CD4-positive, alpha-beta T cell (primary cell): ENCODE results near the gene MSMP. TPM values are rescaled to one million over a fixed set of nuclear protein-coding genes. Genes with fewer than 3 reads are reported as not detected.

Source experiments
- ATAC-seq: fragments of 200-7000 bp; cut with Tn5 transposase; one replicate; pipeline ENCODE4 v1.10.0; 2022; ENCODE audit warnings: mild to moderate bottlenecking; ENCODE audit not compliant: poor library complexity
- CTCF ChIA-PET: fragments of 350-600 bp; sonication (Branson Sonifier 250); formaldehyde crosslinking; loops from one replicate; lab custom pipeline; 2021; ENCODE audit warnings: antibody characterized with exemption, inconsistent platforms; lab: Charles Lee
- POLR2A ChIA-PET: fragments of 350-600 bp; sonication (Branson Sonifier 250); formaldehyde crosslinking; loops from one replicate; lab custom pipeline; 2021; ENCODE audit warnings: antibody characterized with exemption, inconsistent platforms; lab: Charles Lee
- DNase-seq, 14 experiments: peaks; one replicate each; pipeline ENCODE4 v3.0.0-alpha.2; 2013 to 2020; ENCODE audit warnings: mixed read lengths in 2 of 14
- H3K27ac ChIP-seq, 2 donors: one replicate each; pipeline versions ENCODE4 v1.5.1 to v1.7.0; 2013; ENCODE audit warnings: low read length in 2 of 2, low read depth in 1 of 2, mild to moderate bottlenecking in 1 of 2
- H3K27me3 ChIP-seq, 2 experiments: 1 replicate in 1 of 2; 2 replicates in 1 of 2; pipeline versions ENCODE4 v1.6.1 to v1.7.0; 2013; ENCODE audit warnings: low read length in 2 of 2, control low read depth in 1 of 2, mild to moderate bottlenecking in 1 of 2, moderate library complexity in 1 of 2; ENCODE audit not compliant: insufficient read depth in 2 of 2, control insufficient read depth in 1 of 2
- H3K36me3 ChIP-seq: one replicate; pipeline ENCODE4 v1.6.1; 2013; ENCODE audit warnings: low read length, control low read depth; ENCODE audit not compliant: insufficient read depth
- H3K4me1 ChIP-seq: one replicate; pipeline ENCODE4 v1.6.1; 2013; ENCODE audit warnings: low read length, control low read depth; ENCODE audit not compliant: insufficient read depth
- H3K4me3 ChIP-seq: one replicate; pipeline ENCODE4 v1.5.1; 2013; ENCODE audit warnings: mild to moderate bottlenecking, low read length, moderate library complexity
- H3K9me3 ChIP-seq, 2 experiments: 1 replicate in 1 of 2; 2 replicates in 1 of 2; pipeline versions ENCODE4 v1.6.1 to v1.7.0; 2013; ENCODE audit warnings: low read length in 2 of 2, mild to moderate bottlenecking in 2 of 2, control low read depth in 1 of 2, moderate library complexity in 1 of 2; ENCODE audit not compliant: control insufficient read depth in 1 of 2, insufficient read depth in 1 of 2
- H3K27ac Mint-ChIP-seq: one replicate; pipeline ENCODE4 v1.8.0; 2020; ENCODE audit warnings: mixed read lengths
- H3K27me3 Mint-ChIP-seq: one replicate; pipeline ENCODE4 v1.8.0; 2021; ENCODE audit warnings: mixed read lengths
- H3K36me3 Mint-ChIP-seq: one replicate; pipeline ENCODE4 v1.8.0; 2021; ENCODE audit warnings: low read depth, mixed read lengths
- H3K4me1 Mint-ChIP-seq: one replicate; pipeline ENCODE4 v1.8.0; 2021; ENCODE audit warnings: low read depth, mixed read lengths
- H3K4me3 Mint-ChIP-seq: one replicate; pipeline ENCODE4 v1.8.0; 2020; ENCODE audit warnings: mild to moderate bottlenecking, mixed read lengths
- H3K9me3 Mint-ChIP-seq: one replicate; pipeline ENCODE4 v1.8.0; 2020; ENCODE audit warnings: mixed read lengths
- CTCF ChIP-seq: fragments of 200-600 bp; IDR thresholded peaks from one replicate; pipeline ENCODE4 v1.8.0; 2022; ENCODE audit warnings: antibody characterized with exemption, mild to moderate bottlenecking
- intact Hi-C, 2 experiments: fragments of 100-400 bp; cut with DNase I in 1 of 2; cut with micrococcal nuclease in 1 of 2; formaldehyde crosslinking; loops; one replicate each; pipeline versions ENCODE4 v1.15.1 to v1.9.0; 2023 to 2025; cut with DNase I, micrococcal nuclease
- total RNA-seq, 174 experiments: library from RNA in 2 of 174; stranded (reverse) in 2 of 174; gene quantifications; one replicate each; pipeline ENCODE4 v1.2.3 and lab custom pipeline; 2021 to 2026

Gene MSMP
- total RNA-seq, 2 experiments from 2014 or later = not detected

GRCh38 chr9:35789541-35789940, 35.5 kb upstream of the MSMP start:
- Mint-ChIP-seq H3K4me3 (no peak overlapping the region), H3K27me3 (no peaks in the 10 kb centered on the region), H3K9me3 (no peaks in the 10 kb centered on the region), H3K4me1 (peaks cover 7% of the 10 kb centered on the region), H3K36me3 (peaks cover 38% of the 10 kb centered on the region), H3K27ac (no peak overlapping the region)
- Histone ChIP-seq H3K4me3 (no peak overlapping the region), H3K9me3 (no peaks in the 10 kb centered on the region), H3K4me1 (peaks cover 5% of the 10 kb centered on the region), H3K36me3 (peaks cover 33% of the 10 kb centered on the region), H3K27ac (no peak overlapping the region), H3K27me3 (no peaks in the 10 kb centered on the region)
- TF ChIP-seq CTCF = no peak
- ChIA-PET CTCF (interaction anchor here (0.6 to 3.5 kb wide), 17 partner anchors 12 to 145 kb away, joined by 3 to 32 read pairs (median 4); partner anchors contain the start of genes CREB3, FAM221B, GBA2 and RGP1), POLR2A (interaction anchor here (1.2 kb wide), 1 partner anchor 41 kb away, joined by 4 read pairs; no protein-coding TSS in a partner anchor)
- no peak for DNase-seq
- ATAC-seq = no peak
- intact Hi-C loops = no loop called here

- H3K9me3 ChIP-seq = no peaks in the 10 kb centered on the region
- ChIA-PET POLR2A (no interaction called here), CTCF (interaction anchor here (1.0 to 1.7 kb wide), 2 partner anchors 27 to 52 kb away, joined by 3 to 5 read pairs; no protein-coding TSS in a partner anchor)
- H3K27me3 Mint-ChIP-seq = no peaks in the 10 kb centered on the region
- H3K36me3 ChIP-seq = peaks cover 16% of the 10 kb centered on the region
- no peak overlapping the region for H3K27ac ChIP-seq
- H3K27ac Mint-ChIP-seq = no peak overlapping the region
- no peak overlapping the region for H3K4me3 ChIP-seq
- H3K9me3 Mint-ChIP-seq = no peaks in the 10 kb centered on the region
- DNase-seq = no peak
- no peak overlapping the region for H3K4me3 Mint-ChIP-seq
- peaks cover 49% of the 10 kb centered on the region for H3K36me3 Mint-ChIP-seq
- intact Hi-C loops = no loop called here
- no peak for TF ChIP-seq CTCF
- no peaks in the 10 kb centered on the region for H3K27me3 ChIP-seq
- no peak for ATAC-seq
- H3K4me1 Mint-ChIP-seq = no peaks in the 10 kb centered on the region
- no peaks in the 10 kb centered on the region for H3K4me1 ChIP-seq
Measured at GRCh38 chr9:35783418-35783817, 29.3 kb upstream of the MSMP start.

GRCh38 chr9:35781066-35781465, 27.0 kb upstream of the MSMP start:
- Mint-ChIP-seq H3K4me1 (no peaks in the 10 kb centered on the region), H3K27ac (no peak overlapping the region), H3K27me3 (no peaks in the 10 kb centered on the region), H3K4me3 (no peak overlapping the region), H3K9me3 (no peaks in the 10 kb centered on the region), H3K36me3 (peaks cover 36% of the 10 kb centered on the region)
- H3K4me1 ChIP-seq = no peaks in the 10 kb centered on the region
- H3K27me3 ChIP-seq = no peaks in the 10 kb centered on the region
- DNase-seq (no peak), ATAC-seq (no peak)
- no peaks in the 10 kb centered on the region for H3K9me3 ChIP-seq
- H3K27ac ChIP-seq = no peak overlapping the region
- H3K36me3 ChIP-seq = peaks cover 11% of the 10 kb centered on the region
- H3K4me3 ChIP-seq = no peak overlapping the region
- ChIA-PET CTCF (interaction anchor here (0.7 kb wide), 1 partner anchor 84 kb away, joined by 4 read pairs; no protein-coding TSS in a partner anchor), POLR2A (no interaction called here)
- intact Hi-C loops = no loop called here
- no peak for TF ChIP-seq CTCF
